Measurements from ENCODE around the gene PRR7.

GRCh38 chr5:177440990-177441780, 5.4 kb upstream of the PRR7 start:
- TF ChIP-seq CTCF (IDR thresholded peaks at IDR 0.05) (no peak), POLR2A (IDR thresholded peaks at IDR 0.05) (no peak)

Data from esophagus squamous epithelium (tissue), 4 donors.